Measurements from ENCODE around the gene ZNF789.

- TF ChIP-seq CTCF (IDR thresholded peaks at IDR 0.05) (no peak), POLR2A (IDR thresholded peaks at IDR 0.05) (no peak)
These were observed 4.3 kb upstream of the ZNF789 start for GRCh38 chr7:99468336-99468918.

All from testis (tissue), 2 donors.